ENCODE measurements around the gene MKRN2.

DNA sequence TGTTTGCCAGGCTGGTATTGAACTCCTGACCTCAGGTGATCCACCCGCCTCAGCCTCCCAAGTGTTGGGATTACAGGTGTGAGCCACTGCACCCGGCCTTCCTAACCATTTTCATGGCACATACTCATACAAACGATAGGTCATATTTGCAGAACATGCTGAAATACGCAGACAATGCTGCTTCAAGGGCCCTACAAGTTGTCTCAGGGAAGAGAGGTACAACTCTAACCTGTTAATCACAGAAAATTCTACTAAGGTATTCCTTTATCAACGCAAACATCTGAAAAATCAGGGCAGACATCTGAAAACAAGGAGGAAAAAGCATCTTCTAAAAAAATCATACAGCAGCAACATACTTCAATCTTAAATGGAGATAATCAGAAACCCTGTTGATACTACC is 67.2 kb downstream of the MKRN2 start:
- TF ChIP-seq CTCF (IDR thresholded peaks at IDR 0.05 in 2 of 3, conservative IDR thresholded peaks at IDR 0.05 in 1 of 3; ENCODE audit: borderline replicate concordance in 1 of 3, insufficient read depth in 1 of 3, low read depth in 2 of 3, low read length in 2 of 3) (no peak), SP1 (IDR thresholded peaks at IDR 0.05; ENCODE audit: low read depth) (no peak), EZH2phosphoT487 (IDR thresholded peaks at IDR 0.05; ENCODE audit: borderline replicate concordance) (no peak), EZH2 (IDR thresholded peaks at IDR 0.05) (no peak)

Data from HCT116 (cell line).